ENCODE results near the gene C10orf88.

- TF ChIP-seq, protein P1, sequence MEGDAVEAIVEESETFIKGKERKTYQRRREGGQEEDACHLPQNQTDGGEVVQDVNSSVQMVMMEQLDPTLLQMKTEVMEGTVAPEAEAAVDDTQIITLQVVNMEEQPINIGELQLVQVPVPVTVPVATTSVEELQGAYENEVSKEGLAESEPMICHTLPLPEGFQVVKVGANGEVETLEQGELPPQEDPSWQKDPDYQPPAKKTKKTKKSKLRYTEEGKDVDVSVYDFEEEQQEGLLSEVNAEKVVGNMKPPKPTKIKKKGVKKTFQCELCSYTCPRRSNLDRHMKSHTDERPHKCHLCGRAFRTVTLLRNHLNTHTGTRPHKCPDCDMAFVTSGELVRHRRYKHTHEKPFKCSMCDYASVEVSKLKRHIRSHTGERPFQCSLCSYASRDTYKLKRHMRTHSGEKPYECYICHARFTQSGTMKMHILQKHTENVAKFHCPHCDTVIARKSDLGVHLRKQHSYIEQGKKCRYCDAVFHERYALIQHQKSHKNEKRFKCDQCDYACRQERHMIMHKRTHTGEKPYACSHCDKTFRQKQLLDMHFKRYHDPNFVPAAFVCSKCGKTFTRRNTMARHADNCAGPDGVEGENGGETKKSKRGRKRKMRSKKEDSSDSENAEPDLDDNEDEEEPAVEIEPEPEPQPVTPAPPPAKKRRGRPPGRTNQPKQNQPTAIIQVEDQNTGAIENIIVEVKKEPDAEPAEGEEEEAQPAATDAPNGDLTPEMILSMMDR (IDR thresholded peaks at IDR 0.05), result no peak
- no peak for TF ChIP-seq POLR2A (IDR thresholded peaks at IDR 0.05)
These were observed 1.9 kb upstream of the C10orf88 start for GRCh38 chr10:122955892-122956291.

Data from adrenal gland (tissue), 5 donors.